Liver (tissue), 3 donors: ENCODE data around the gene PPP2R5C.

Experiments
- CTCF ChIP-seq: fragments of 150-350 bp; IDR thresholded peaks from 2 replicates; pipeline ENCODE4 v1.5.1; 2017; ENCODE audit warnings: improper control_type of control experiment, low read depth, low read length; ENCODE audit not compliant: missing input control
- RAD21 ChIP-seq, 2 donors: IDR thresholded peaks; 2 replicates each; pipeline ENCODE4 v1.6.1; 2016; ENCODE audit warnings: antibody characterized with exemption in 2 of 2, mild to moderate bottlenecking in 2 of 2
- donor health status: healthy.
- donor health status: healthy.

GRCh38 chr14:101891471-101891870 lies 130.0 kb downstream of the PPP2R5C start:
- TF ChIP-seq CTCF, result no peak
- no peak for TF ChIP-seq RAD21 (IDR thresholded peaks at IDR 0.05)
